T-helper 22 cell (primary cell): ENCODE measurements around the gene LRCH1.
"Not testable (repeated sequence)": the region's sequence is repeated elsewhere in the genome, so short reads cannot be mapped to it uniquely, and the experiment has no call there.

ENCODE experiments used
- DNase-seq: peaks from one replicate; pipeline ENCODE4 v3.0.0-alpha.2; 2020; ENCODE audit warnings: low read depth

LRCH1 gene, protein sequence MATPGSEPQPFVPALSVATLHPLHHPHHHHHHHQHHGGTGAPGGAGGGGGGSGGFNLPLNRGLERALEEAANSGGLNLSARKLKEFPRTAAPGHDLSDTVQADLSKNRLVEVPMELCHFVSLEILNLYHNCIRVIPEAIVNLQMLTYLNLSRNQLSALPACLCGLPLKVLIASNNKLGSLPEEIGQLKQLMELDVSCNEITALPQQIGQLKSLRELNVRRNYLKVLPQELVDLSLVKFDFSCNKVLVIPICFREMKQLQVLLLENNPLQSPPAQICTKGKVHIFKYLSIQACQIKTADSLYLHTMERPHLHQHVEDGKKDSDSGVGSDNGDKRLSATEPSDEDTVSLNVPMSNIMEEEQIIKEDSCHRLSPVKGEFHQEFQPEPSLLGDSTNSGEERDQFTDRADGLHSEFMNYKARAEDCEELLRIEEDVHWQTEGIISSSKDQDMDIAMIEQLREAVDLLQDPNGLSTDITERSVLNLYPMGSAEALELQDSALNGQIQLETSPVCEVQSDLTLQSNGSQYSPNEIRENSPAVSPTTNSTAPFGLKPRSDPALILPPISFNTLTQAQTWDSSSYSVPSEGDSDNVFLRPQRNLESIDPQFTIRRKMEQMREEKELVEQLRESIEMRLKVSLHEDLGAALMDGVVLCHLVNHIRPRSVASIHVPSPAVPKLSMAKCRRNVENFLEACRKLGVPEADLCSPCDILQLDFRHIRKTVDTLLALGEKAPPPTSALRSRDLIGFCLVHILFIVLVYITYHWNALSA

GRCh38 chr13:46552889-46553520, at the start of gene LRCH1:
Gene LRCH1 (plus strand): TSS chr13:46553170. CDS start chr13:46553397, 227 bp downstream.
- peak; percentile 79 for DNase-seq

GRCh38 chr13:46504036-46504435, 48.9 kb upstream of the LRCH1 start:
- no peak for DNase-seq

DNA sequence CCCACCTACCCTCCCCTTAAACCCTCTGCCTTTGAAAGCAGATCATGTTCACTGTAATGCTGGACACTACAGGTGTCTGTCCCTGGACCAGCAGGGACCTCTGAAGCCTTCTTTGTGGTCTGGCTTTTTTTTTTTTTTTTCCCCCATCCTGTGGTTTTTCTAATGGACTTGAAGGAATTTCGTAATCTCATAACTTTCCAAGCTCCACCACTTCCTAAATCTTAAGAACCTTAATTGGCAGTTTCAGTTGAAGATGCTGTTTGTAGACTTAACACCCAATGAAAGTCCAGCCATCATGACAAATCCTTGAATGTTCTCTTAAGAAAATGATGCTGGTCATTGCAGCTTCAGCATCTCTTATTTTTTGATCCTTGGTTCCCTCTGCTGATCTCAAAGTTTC, 45.0 kb upstream of the LRCH1 start:
- no peak for DNase-seq

GRCh38 chr13:46509981-46510380, 43.0 kb upstream of the LRCH1 start:
- no peak for DNase-seq

GRCh38 chr13:46515803-46516202, 37.2 kb upstream of the LRCH1 start:
- DNase-seq, result no peak

DNA sequence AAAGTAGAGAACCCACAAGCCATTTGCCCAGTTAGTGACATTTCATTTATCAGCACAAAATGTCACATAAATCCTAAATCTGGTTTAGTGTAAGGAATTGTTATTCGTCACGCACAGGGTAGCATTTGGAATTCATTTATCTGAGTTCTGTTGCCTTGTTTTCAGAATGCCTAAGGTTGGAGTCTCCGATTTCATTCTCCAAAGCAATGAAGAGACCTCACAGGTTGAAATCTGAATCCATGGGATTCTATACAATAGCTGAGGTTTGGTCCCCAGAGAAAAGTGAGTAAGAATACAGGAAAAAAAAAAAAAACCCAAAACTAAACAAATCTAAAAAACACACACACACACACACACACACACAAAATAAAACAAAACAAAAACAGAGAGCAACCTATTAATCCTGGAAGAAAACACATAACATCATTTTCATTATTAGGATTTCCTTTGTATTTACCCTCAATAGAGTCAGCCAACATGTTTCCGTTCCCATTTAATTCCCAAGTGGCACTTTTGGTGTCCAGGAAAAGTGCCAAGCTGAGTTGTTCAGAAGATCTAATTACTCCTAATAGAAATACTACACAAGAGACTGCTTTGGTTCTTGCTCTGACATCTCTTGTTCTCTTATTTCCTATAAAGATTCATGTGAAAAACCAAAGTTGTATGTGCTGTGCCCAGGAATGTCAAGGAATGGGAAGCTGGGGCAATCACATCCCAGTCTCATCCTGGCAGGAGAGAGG, 36.2 kb upstream of the LRCH1 start:
- DNase-seq, result no peak

DNA sequence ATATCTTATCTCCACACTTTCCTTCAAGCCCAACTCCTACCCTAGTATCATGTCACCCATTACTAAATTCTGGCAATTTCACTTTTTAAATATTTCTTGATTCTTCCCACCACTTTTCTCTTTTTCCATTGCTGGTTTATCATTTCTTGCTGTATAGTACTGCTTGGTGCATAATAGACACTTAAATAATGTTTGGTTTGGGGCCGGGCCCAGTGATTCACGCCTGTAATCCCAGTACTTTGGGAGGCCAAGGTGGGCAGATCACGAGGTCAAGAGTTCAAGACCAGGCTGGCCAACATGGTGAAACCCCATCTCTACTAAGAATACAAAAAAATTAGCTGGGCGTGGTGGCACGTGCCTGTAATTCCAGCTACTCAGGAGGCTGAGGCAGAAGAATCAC, 35.2 kb upstream of the LRCH1 start:
- DNase-seq, result not testable (repeated sequence)

DNA sequence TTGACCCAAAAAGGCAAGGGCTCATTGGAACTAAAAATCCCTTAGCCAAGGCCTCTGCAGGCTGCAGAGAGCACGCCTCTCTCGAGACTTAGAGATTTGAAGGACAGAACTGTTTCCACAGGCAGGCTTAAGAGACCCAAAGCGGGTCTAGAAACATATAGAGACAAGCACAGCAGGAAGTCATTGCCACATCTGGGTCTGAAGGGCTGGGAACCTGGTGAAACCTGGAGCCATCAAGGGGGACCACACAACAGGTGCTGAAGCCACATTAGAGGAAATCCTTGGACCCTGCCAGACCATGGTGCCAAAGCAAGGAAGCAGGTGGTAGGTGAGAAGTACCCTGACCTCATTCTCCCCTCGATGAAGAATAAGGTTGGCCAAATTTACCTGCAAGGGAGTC, 33.8 kb upstream of the LRCH1 start:
- DNase-seq, result no peak

DNA sequence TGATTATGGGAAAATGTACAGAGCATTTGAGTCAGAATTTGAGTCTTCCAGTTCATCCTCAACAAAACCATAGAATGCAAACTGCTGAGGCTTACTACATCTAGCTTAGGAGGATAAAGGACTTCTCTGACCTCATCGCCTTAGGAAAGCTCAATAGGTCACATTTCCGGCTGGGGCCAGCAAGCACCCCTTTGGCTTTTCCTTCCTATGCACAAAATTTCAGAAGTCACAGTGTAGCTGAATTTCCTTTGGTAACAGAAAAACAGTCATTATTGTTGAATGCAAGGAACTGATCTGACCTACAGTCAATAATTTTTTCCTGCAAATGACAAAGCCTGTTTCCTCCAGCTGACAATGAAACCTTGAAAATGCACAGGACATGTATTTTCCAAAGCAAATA, 32.8 kb upstream of the LRCH1 start:
- no peak for DNase-seq

DNA sequence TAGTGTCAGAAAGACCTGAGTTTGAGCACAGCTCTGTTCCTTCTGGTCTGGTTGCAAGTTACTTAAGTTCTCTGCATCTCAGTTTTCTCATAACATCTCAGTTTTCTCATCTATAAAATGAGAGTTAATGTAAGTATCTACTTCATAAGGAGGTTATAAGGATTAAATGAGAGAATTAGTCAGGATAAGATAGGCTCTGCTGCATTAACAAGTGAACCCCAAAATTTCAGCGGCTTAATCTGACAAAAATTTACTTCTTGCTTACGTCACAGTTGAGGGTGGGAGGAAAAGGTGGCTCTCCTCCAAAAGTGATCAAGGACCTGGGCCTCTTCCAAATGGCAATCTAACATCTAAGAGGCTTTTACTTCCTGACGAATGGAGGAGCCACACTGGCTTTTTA, 31.5 kb upstream of the LRCH1 start:
- DNase-seq, result no peak

- no peak for DNase-seq
Observed at GRCh38 chr13:46521921-46522747, 30.8 kb upstream of the LRCH1 start.

DNA sequence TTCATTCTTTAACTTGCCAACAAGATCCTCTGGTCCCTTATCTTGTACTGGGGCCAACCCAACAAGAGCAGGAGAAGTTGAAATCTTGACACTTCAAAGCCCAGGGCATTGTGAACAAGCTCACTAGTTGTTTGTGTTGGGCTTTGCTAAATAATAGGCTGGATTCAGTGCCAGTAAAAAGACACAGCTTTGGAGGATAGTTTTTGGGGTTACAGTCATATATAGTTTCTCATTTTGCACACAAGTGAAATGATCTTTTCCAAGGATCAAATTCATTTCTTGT, 30.3 kb upstream of the LRCH1 start:
- no peak for DNase-seq

DNA sequence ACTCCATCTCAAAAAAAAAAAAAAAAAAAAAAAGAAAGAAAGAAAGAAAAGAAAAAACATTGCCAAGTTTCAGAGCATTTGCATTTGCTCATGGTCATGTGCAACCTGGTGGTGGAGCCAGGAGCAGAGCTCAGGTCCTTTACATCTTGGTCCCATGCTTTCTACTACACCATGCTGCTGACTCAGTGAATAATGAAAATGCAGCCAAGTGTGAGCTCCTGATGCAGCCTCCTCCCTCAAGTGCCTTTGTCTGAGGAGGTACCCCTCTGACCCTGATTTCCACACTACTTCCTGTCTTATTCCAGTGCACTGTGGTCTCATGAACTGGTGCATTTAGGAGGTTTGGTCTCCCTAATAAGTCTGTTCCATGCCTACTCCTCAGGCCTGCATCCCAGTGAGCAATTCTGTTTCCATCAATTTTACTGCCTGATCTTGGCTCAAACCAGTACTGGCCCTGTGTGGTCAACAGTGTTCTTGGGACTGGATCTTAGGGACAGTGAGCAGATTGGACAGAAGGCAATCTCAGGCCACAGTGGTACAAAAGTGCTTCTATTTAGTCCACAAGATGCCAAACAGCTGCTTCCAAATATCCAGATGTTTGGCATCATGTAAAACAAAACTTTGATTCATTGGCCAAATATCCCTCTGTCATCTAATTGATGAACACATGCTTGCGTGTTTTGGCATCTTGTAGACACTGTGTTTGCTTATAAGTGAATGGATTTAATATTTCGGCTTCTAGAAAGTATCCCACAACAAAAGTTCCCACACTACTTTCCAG, 28.8 kb upstream of the LRCH1 start:
- no peak for DNase-seq

- no peak for DNase-seq
Observed at GRCh38 chr13:46526100-46526735, 26.8 kb upstream of the LRCH1 start.

DNA sequence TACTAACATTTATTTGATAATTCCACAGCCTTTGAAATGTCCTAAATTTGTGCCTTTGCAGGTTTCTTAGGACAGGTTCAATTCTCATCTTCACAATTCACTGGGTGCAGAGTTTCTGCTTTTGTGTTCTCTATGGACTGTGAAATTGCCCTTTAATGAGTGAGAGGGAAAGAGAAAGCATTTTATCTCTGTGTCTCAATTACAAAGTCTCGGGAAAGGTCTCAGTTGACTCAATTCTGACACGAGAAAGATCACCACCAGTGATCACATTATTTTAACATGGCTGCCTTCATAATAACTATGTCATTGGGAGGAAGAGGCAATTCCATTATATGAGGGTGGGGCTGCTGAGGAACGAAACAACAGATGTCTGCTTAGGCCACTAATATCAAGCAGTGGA, 26.2 kb upstream of the LRCH1 start:
- DNase-seq, result no peak

DNA sequence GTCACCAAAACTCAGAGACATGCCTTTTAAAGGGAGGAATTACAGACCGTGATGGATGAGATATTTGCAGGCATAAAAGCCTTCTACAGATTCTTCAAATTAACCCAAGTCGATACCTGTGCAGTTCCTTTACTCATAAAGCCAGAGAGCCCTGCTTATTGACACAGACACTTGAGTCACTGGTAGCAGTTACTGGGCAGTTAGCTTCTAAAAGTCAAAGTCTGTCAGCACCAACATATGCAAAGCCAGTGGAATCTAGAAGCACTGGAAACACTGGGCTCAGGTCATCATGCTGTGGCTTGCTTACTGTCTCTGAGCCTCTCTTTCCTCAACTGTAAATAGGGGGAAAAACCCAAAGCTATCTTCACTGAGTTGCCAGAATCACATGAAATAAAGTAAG, 25.7 kb upstream of the LRCH1 start:
- DNase-seq, result no peak

- DNase-seq, result no peak
Observed at GRCh38 chr13:46529216-46529919, 23.6 kb upstream of the LRCH1 start.

DNA sequence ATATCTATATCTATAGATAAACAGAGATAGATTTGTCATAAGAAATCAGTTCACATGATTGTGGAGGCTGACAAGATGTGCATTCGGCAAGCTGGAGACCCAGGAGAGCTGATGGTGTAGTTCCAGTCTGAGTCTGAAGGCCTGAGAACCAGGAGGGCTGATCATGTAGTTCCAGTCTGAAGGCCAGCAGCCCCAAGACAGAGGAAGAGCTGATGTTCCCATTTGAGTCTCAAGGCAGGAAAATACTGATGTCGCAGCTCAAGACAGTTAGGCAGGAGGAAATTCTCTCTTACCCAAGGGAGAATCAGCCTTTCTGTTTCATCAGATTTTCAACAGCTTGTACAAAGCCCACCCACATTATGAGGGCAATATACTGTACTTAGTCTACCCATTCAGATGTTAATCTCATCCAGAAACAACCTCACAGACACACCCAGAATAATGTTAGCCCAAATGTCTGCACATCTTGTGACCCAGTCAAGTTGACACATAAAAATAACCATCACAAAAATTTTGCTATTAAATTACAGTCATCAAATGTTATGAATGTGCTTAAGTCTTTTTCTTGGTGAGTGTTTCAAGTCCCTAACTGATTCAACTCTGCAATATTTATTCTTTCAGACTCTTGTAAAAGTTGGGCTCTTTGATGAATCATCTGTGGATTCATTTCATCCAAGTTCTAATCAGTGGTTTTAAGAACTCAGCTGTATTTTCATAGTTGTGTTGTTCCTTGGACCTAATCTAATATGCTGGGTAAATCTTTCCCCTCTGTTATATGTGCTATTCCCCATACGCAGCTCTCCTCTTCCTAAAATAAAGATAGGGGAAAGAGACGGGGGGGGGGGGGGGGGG, 22.7 kb upstream of the LRCH1 start:
- no peak for DNase-seq

DNA sequence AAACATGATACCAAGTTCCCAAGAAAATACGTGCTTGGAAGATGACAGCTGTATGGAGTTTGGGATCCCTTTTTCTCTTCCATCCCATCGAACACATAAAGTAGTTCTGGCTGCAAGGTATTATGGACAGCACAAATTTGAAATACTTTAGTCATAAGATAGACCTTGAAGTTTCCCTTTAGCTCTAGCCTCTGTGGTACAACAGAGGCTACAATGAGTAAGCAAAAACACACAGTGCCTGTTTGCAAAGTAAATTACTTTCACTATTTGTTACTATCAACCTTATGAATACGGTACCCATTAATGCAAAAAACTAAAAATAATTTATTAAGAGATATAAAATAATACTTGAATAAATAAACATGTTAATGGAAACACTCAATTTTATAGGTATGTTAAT, 21.0 kb upstream of the LRCH1 start:
- DNase-seq, result no peak
